GM18909 (cell line): Measurements from ENCODE around the gene ENOX1.
"Not testable (repeated sequence)": the region's sequence is repeated elsewhere in the genome, so short reads cannot be mapped to it uniquely, and the experiment has no call there.

ENCODE experiments used
- ATAC-seq: cut with Tn5 transposase; IDR thresholded peaks from one replicate; pipeline ENCODE4 v1.9.1; 2021; ENCODE audit warnings: mild to moderate bottlenecking; ENCODE audit not compliant: unreplicated experiment, poor library complexity

ENOX1 gene

GRCh38 chr13:43464578-43465264, 322.1 kb downstream of the ENOX1 start:
- no peak for ATAC-seq

DNA sequence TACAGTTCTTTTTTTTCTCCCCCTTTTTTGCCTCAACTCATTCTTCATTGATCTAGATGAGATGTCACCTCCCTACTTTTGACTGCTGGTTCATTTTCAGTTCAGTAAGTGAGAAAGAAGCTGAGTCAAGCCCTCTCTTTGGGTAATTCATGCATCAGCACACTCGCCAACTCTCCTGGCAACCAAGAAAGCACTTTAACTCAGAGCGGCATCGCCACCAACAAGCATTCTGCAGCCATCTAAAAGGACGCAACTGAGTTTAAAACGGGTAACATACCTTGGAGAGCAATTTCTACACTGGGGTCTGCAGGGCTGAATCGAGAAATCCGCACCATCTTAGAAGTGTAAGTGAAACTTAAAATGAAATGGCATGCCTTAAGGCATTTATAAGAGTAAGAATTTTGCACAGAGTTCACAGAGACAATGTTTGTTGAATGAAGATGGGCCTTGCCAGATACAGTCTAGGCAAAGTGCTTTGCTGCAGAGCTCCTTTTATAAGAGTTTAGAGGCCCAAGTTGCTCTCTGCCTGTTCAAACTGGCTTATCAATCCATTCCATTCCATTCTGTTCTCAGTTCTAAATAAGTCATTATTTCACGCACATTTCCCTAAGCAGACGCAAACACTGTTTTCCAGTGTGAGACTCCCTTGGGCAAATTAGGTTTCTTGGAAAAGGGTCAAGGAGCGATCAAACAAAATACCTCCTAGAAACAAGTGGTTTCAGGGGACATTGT, 338.0 kb downstream of the ENOX1 start:
- ATAC-seq = no peak

- ATAC-seq = no peak
These were observed 340.6 kb downstream of the ENOX1 start for GRCh38 chr13:43446126-43446525.

- no peak for ATAC-seq
These were observed 341.1 kb downstream of the ENOX1 start for GRCh38 chr13:43445668-43446067.

GRCh38 chr13:43444081-43444480, 342.7 kb downstream of the ENOX1 start:
- ATAC-seq = no peak

DNA sequence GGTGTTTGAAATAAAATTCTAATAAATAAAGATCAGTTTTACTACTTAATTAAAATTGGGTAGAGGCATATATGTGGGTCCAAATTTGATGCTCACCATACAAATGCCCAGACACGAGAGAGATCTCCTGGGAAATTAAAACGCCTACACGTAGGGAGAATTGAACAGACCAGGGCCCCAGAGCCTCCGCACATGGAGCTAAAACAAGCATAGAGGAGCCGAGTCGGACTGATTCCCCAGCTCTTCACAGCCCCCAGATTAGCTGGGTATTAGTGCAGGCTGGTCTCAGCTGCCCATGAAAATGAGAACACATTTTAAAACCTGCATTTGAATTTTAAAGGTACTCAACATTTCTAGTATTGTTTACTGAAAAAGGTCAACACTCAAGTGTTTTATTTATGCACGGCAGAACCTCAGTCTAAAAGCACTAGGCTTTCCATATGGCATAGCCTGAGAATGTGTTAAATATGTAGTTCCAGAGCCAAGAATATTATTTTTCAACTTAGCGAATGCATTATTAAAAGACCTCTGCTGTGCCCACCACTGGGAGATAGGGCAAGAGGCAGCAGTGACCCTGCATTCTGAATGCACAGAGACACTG, 344.8 kb downstream of the ENOX1 start:
- ATAC-seq = no peak

DNA sequence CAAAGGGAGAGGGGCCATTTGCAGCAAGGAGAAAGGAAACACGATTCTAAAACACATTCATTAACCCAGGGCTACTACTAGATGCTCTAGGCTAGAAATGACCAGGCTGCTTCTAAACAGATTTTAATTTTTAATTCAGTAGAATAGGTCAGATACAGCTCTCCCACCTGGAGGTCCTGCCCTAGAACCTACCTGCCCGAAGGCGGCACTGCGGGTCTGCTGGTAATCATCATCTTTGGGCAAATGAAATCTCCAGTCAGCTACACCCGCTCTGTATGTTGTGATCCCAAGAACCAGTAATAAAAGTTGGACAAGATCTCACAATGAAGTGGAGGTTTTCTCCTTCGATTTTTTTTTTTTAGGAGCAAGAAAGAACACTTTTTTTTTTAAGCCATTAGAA, 345.3 kb downstream of the ENOX1 start:
- no peak for ATAC-seq

DNA sequence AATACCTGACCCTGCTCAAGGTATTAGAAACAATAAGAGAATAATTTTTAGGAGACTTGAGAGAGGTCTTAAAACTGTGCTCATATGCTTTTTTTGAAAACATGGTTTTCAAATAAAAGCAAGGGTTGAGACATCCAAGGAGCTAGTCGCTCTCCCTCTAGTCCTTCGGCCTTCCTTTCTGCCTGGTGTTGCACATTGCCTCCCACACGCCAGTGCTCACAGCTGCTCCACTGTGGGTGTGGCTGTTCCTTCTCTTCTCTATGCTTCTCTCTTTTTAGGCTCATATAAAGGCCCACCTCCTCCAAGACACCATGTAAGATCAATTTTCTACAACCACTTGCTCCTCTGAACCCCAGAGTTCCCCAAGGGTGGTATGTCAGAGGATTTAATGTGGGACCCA, 352.6 kb downstream of the ENOX1 start:
- no peak for ATAC-seq

- no peak for ATAC-seq
These were observed 353.1 kb downstream of the ENOX1 start for GRCh38 chr13:43433691-43434141.

- no peak for ATAC-seq
These were observed 353.8 kb downstream of the ENOX1 start for GRCh38 chr13:43432958-43433357.

DNA sequence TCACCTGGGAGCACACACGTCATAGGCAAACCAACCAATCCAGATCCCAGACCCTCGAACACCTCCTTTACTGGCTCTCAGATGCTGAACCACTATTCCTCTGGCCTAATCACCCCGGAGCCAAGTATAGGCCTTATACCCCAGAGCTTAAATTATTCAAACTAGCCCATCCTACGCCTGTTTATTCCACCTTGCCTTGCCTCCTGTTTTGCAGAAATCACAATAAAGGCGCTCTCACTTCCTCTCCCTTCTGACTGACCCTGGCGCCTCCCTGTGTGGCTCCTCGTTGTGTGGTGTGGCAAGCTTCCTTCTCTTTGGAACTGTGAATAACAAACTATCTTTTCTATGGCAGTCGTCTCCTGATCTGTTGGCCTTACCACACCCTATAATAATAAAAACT, 354.9 kb downstream of the ENOX1 start:
- ATAC-seq = no peak

DNA sequence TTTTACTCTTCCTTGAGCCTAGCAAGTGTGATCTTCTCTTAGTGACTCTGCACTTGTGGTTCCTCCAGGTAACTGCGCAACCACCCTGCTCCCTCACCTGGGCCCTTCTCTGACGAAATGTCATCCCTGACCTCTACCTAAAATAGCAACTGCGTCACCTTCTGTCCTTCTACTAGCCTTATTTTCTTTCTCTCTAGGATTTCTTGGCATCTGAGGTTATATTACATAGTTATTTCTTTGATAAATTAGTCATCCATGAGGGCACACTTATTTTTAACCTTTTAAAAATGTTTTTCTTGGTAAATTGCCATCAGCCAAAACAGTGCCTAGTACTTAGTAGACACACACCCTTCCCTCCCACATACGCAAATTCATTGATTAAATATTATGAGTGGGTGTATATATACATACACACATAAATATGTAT, 355.5 kb downstream of the ENOX1 start:
- no peak for ATAC-seq

GRCh38 chr13:43428545-43429296, 358.1 kb downstream of the ENOX1 start:
- no peak for ATAC-seq

DNA sequence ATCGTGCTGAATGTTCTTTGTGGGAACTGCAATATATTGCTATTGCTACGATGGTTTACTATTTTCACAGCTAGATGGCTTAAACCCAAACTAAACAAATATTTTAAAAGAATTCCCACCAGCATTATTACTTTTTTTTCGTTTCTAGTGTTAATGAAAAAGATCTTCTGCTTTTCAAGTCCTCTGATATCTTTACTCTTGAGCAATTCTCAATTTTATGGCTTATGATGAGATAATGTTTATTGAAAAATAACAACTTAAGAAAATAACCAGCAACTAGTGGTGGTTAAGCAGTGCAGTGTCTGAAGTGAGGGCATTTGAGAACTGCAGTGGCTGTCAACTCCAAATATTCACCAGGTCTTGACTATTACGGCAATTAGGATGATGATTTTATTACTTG, 360.4 kb downstream of the ENOX1 start:
- no peak for ATAC-seq

DNA sequence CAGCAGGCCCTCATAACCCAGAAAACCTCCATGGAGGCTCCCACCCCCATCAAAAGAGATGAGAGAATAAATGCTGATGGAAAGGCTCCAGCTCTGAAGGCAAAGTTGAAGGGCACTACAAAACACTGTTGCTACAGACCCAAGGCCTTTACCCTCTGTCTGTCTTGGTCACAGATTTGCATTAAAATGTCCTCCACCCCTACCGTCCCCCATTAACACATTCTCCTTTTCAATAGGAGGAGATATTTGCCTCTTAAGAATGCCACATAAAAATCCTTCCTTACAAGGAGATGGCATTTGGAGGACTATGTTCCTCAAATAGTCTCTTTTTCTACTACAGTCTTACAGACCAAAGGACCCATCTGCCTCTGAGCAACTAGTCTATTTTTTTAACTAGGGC, 361.5 kb downstream of the ENOX1 start:
- no peak for ATAC-seq

DNA sequence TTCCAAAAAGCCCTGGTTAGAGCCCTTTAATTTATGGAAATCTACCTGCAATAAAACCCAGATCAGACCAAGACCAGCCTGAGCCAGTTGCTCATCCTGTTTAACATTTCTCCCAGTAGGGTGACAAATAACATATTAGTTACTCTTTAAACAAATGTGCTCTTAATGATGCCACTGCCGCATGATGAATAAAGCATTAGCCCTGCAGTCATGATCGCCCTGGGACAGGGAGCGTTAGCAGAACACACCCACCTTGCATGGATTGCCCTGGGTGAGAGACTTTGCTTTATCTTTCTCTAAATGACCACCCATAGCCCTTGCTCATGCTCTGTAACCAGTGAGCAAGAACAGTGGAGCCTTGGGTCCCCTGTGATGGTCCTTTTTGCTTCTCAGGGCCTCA, 362.4 kb downstream of the ENOX1 start:
- ATAC-seq = no peak

GRCh38 chr13:43422116-43422515, 364.7 kb downstream of the ENOX1 start:
- no peak for ATAC-seq

DNA sequence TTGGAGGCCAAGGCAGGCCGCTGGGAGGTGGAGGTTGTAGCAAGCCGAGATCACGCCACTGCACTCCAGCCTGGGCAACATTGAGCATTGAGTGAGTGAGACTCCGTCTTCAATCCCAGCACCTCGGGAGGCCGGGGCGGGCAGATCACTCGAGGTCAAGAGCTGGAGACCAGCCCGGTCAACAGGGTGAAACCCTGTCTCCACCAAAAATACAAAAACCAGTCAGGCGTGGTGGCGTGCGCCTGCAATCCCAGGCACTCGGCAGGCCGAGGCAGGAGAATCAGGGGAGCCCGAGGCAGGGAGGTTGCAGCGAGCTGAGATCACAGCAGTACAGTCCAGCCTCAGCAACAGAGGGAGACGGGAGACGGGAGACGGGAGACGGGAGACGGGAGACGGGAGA, 369.9 kb downstream of the ENOX1 start:
- ATAC-seq = not testable (repeated sequence)

GRCh38 chr13:43416408-43416807, 370.4 kb downstream of the ENOX1 start:
- not testable (repeated sequence) for ATAC-seq

GRCh38 chr13:43415903-43416391, 370.8 kb downstream of the ENOX1 start:
- not testable (repeated sequence) for ATAC-seq

DNA sequence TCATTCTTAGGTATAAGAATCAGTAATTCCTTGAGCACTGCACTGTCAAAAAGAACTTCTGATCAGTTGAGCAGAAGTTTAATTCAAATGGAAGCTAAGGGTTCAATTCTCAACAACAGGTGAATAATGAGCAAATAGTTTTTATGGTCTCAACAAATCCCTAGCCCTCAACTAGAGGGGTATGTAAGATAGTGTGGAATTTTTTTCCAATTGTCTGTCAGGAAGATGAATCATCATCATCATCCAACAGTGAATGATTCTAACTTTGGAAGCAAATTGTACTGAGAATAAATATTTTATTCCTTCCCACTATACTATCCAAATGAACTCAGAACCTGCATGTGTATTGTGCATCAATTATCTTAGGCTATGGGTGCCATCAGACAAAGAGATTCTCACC, 372.7 kb downstream of the ENOX1 start:
- no peak for ATAC-seq
